H1 (cell line): ENCODE measurements around the gene EPB41L2. TPM values are rescaled to one million over a fixed set of nuclear protein-coding genes. Genes with fewer than 3 reads are reported as not detected.

Experiments
- CHD7 ChIP-seq: fragments of 300-600 bp; sonication (generic); IDR thresholded peaks from 2 replicates; pipeline ENCODE4 v1.7.1; 2012; ENCODE audit warnings: low read length, moderate library complexity, mild to moderate bottlenecking, inconsistent platforms; ENCODE audit not compliant: insufficient replicate concordance
- JUND ChIP-seq: IDR thresholded peaks from 2 replicates; pipeline ENCODE4 v1.6.1; 2011; ENCODE audit warnings: mild to moderate bottlenecking, improper control_type of control experiment, low read length
- MAX ChIP-seq: IDR thresholded peaks from 2 replicates; pipeline ENCODE4 v1.6.1; 2012; ENCODE audit warnings: inconsistent platforms
- PHF8 ChIP-seq: fragments of 200-600 bp; sonication (generic); conservative IDR thresholded peaks from 2 replicates; pipeline ENCODE4 v1.7.1; 2012; ENCODE audit warnings: low read depth, mild to moderate bottlenecking, inconsistent platforms, low read length, moderate library complexity
- SIN3A ChIP-seq, 2 experiments: IDR thresholded peaks in 1 of 2; conservative IDR thresholded peaks in 1 of 2; 2 replicates each; pipeline ENCODE4 v1.6.1; 2011 to 2012; ENCODE audit warnings: low read length in 2 of 2, improper control_type of control experiment in 1 of 2, low read depth in 1 of 2, mild to moderate bottlenecking in 1 of 2
- SIRT6 ChIP-seq: IDR thresholded peaks from one replicate; pipeline ENCODE4 v1.7.1; 2012; ENCODE audit warnings: low read length, inconsistent platforms
- polyA plus RNA-seq, 7 experiments: library from polyadenylated mRNA; depleted of rRNA in 3 of 7; stranded (reverse) in 5 of 7; unstranded in 2 of 7; fragments of >200 nt in 5 of 7; fragments of 200-250 nt in 2 of 7; gene quantifications; 1 replicate in 5 of 7; 2 replicates in 1 of 7; 4 replicates in 1 of 7; pipeline versions ENCODE4 v1.2.1 to v1.2.3, GENCODE V29; 2011 to 2013; ENCODE audit warnings: missing spikeins in 2 of 7, mixed read lengths in 2 of 7
- total RNA-seq: library from RNA; stranded (reverse); fragmentation: NEBNext Ultra II Directional; extraction: Animal tissue kit (Norgen Biotek cat#: 25700); gene quantifications from 2 replicates; pipeline ENCODE4 v1.2.1, GENCODE V29; 2021

EPB41L2 gene
- total and polyA plus RNA-seq, 2 of the 8 experiments (the other 6 are each of a cell fraction or from before 2014, with no cell fraction given): 22.5 to 123 TPM

DNA sequence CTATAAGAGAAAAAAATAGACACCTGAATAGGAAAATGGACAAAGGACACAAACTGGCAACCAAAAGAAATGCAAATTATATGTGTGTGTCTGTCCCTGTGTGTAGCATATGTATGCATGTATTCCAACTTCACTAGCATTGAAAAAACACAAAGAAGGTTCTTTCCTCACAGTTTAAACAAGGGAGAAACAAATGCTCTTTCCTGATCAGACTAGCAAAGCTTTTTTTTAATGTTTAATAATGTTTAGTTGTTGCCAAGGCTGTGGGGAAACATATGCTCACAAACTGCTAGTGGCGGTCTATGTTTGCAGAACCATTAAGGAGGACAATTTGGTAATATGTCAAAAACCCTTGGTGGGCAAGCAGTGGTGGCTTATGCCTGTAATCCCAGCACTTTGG lies 213.5 kb downstream of the EPB41L2 start (continued):
- no peak for TF ChIP-seq MAX
- no peak for TF ChIP-seq JUND
- no peak for TF ChIP-seq PHF8
- no peak for TF ChIP-seq SIRT6
- no peak for TF ChIP-seq SIN3A (conservative IDR thresholded peaks at IDR 0.05 in 1 of 2, IDR thresholded peaks at IDR 0.05 in 1 of 2; ENCODE audit: low read depth in 1 of 2, low read length in 2 of 2)
- no peak for TF ChIP-seq CHD7
